Measurements from ENCODE around the gene CRYL1.

DNA sequence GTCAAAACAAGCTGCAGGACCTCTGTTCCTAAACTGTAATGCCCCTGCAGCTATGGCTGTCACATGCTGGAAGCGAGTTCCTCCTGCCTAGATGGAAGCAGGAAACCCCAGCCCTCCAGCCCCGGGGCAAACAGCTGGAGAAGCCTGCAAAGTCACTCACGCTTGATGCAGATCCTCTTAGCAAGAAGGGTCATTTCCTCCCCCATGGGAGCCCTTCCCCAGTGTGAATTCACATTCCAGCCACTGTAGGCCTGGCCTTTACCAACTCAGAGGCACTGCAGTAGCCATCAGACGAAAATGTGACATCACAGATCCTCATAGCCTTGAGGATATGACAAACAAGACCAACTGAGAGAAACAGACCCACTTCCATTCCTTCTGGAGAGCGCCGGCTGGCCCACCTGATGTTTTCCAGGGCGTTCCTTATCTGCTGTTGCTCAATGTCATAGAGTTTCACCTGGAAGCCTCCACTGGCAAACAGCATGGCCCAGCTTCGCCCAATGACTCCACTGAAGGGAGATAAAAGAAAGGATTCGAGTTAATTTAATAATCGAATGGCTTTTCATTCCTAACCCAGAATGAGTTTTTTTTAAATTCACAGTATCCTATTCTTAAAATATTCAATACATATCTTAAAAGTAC is 13.5 kb downstream of the CRYL1 start:
- TF ChIP-seq EZH2 (IDR thresholded peaks at IDR 0.05) (no peak), EZH2phosphoT487 (IDR thresholded peaks at IDR 0.05) (no peak)

All from neural progenitor cell (in vitro differentiated cells).